GM21367 (cell line): ENCODE data around the gene ZFHX3.

Experiments used
- ATAC-seq: cut with Tn5 transposase; IDR thresholded peaks from one replicate; pipeline ENCODE4 v1.9.1; 2021; ENCODE audit not compliant: unreplicated experiment

ZFHX3 gene

DNA sequence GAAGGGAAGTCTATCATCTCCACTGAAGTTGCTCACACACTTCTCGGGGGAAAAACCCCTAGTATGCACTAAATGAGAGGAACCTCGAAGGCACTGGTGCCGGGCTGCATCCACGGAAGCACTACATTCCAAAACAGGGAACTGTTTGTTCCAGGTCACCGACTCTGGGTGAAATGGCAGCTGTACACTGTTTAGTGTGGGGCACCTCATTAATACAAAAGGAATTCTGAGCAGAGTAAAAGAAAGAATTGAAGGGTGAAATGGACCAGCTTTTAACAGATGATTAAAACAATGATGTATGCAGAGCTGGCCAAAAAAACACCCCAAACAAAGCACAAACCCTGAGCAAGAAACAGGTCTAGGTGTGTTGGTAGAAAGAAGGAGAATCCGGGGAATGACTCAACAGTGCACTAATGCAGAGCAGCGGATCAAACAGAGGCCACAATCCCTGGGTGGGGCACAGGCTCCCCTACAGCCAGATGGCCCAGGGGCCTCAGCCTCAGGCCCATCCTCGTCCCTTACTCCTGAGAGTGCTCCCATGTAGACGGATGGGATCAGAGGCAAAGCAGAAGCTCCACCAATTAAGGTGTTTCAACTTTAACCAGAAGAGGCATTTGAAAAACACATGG, 161.5 kb downstream of the ZFHX3 start:
- no peak for ATAC-seq

DNA sequence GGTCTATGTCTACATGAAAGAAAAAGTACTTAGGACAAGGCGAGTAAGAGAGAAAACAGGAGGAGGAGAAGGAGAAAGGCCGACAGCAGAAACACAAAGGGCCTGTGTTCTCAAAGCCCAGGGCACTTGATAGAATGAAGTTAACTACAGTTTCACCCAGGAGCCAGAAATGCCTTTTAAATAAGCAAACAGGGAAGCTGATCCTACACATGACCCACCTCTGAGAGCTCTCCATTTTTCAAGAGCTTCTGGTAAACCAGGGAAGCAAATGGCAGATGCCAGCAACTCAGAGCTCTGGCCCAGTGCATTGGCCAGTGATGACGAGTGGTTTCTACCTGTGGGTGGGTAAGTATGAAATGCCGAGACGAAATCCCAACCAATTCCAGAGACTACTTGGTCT, 163.4 kb downstream of the ZFHX3 start:
- ATAC-seq = no peak

DNA sequence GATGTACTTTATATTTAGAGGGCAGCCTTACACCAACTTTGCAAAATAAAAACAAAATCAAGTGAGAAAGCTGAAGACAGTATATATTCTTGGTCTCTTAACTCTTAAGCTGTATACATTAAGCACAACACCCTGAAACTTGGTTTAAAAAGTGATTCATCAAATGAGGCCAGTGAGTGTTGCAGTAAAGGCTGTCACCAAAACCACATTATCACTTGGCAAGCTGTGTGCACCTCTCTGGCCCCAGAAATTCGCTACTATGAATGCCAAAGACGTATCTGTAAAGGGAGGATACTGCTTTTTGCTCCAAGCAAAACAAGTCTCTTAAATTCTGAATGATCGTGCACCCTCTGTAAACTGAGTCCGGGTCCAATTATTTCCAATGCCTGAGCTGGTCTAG, 163.9 kb downstream of the ZFHX3 start:
- ATAC-seq = no peak

DNA sequence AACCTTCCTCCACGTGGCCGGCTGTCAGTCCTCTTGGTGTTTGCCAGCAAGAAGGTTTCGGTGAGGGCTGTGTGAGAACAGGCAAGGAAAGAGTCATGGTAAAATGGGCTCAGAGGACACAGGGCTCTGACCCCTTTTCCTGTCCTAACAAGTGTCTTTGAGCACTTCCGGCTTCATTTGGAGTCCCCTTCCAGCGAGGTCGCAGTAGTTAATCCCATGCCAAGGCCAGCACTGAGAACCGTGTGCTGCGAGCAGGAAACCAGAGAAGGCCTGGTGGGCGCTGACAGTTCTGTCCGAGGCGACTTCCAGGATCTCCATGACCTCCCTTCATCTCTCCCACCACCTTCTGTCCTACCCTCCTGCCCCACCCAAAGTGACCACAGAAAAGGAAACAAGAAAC, 168.1 kb downstream of the ZFHX3 start:
- ATAC-seq = no peak

DNA sequence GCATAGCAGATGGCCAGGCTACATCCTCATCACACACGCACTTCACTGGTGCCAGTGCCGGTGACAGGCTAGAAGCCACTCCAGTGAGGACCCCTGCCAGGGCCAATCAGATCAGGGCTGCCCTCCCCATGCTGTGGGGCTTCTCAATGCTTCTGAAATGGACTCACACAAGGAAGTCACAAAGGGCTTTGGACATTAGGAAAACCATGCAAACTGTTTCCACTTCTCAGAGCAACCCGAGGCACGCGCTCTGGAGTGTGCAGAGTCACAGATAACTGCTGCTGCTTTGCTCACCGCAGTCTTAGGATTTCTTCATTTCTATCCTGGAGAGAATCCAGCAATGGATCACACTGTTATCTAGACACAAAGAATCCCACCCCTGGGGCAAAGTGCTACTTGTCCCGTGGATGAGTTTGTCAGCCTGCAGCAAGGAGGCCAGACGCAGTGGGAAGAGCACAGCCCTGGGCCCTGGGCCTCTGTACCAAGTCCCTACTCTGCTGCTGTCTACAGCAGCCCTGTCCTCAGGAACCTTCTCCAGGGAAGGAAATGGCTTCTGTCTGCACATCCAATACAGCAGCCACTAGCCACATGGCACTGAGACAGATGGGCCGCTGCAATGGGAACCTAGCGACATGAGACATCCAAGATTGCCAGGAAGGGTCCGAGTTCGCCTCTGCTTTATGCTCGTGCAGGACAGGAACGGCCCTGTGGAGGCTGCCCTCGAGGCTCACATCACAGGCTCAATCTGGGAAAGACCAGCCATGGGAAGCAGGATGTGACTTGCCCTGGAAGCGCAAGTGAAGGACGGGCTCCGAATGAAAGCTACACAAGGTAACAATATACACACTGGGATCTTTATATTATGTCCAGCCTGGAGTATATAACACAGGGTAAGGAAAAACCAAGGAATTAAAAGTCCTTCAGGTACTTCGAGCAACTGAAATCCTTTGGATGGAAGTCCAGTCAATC, 169.3 kb downstream of the ZFHX3 start:
- ATAC-seq = no peak

DNA sequence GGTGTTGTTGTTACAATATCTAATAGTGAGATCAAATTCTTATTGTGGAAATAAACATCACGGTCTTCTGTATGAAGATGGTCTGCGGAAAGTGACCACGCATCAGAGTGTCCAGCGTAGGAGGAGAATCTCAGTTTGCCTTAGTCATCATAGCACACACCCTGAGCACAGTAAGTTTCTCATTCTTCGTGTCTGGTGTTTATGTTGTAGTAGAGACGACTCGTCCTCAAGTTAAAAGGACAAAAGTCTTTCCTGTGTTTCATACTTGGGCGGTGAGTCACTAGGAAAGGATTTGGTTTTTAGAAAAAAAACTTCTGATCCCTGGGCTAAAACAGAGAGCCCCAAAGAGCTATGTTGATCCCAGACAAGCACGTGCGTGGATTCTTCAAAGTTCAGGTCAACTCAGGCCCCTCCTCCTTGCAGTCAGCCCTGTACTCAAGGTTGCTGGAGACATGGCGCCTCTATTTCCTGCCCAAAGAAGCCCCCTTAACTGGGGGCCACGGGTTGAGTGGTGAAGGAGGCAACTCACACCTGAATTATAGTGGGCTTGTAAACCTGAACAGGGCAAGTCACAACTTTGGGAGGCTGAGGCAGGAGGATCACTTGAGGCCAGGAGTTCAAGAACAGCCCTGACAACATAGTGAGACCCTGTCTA, 170.4 kb downstream of the ZFHX3 start:
- no peak for ATAC-seq

DNA sequence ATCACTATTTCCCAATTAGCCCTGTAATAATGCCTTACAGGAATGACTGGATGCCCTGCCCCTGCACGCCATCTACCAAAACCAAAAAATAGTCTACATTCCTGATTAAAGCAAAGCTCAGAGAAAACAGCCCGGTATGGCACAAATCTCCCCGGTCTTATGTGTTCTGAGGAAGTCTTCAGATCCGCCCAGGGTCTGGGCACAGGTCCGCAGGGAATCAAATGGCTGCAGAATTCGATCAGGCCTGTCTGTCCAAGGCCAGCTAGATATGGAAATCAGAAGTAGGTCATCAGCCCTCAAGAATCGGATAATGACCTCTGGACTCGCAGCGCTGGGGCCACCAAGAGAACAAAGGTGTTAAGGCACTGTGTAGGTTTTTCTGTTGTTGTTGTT, 171.0 kb downstream of the ZFHX3 start:
- no peak for ATAC-seq

DNA sequence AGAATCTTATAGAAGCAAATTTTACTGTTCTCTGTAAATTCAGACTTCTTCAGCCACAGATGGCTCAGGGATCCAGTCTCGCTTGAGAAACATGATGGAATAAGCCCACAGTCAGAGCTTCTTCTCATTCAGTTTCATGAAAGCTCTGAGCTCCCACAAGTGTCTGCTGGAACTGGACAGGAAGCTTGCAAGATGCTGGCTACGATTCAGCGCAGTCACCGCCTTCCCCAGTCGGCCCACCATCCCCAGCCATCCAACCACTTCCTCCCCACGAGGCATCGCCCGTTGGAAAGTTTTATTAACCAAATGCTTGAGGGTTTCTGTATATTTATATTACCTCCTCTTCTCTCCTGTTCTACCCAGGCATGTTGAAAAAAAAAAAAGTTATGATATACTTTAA, 171.7 kb downstream of the ZFHX3 start:
- ATAC-seq = no peak

DNA sequence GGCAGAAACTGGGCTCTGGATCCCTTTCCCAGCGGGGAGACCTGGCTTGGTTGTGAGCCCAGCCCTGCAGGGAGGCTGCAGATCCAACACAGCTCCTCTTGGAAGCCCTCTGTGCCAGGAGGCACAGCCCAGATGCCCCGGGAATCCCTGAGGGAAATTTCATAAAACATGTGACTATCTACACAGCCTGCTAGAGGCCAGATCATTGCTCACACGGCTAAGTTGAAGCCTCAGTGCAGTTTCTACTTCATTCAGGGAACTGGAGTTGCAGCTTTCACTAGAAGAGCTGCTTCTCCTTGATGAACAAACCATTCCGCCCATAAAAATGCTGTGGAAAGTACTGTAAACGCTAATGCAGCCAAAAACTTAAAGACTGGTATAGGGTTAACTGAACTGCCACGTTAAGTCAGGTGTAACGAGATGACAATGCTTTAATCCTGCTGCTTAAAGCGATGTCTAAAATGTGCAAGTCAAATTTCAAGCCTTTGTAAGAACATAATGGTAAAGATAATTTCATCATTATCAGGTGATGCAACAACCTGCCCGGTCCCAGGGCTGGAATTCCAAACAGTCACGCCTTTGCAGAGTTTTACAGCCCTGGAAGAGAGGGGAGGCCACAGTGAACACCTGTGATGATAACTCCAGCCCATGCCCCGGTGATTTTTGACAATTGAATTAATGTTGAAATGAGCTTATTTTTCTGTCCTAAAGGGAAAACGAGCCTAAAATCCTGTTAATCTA, 172.5 kb downstream of the ZFHX3 start:
- ATAC-seq = no peak

DNA sequence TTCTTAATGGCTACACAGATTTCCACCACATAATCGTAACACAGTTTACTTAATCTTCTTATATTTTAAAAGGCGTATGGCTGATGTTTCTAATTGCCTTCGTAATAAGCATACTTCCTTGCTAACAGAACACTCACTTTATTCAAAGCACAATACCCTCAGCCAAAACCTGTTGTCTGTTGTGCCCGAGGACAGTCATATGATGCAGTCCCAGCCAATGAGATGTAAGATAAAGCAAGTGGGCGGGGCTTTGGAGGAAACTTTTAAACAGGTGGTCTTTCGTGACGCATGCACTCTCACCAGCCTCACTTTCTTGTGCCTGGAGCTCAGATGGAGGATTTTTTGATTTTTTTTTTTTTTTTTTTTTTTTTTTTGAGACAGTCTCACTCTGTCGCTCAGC, 174.1 kb downstream of the ZFHX3 start:
- no peak for ATAC-seq

DNA sequence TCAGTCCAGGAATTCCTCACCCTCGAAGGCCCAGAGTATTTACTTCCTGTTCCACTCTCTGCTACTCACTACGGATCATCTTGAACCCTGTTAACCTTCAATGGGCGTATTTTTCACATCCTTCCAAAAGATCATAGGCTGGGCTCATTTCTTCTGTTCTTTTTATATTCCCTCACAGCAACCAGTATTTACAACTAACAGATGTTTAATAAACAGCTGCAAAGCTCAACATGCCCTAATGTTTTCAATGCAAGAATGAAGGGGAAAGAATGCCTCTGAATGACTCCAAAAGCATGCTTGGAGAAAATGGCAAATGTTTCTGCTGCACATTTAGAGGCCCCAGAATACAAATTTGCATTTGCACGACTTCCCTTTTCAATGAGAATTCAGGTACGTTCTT, 174.9 kb downstream of the ZFHX3 start:
- no peak for ATAC-seq

DNA sequence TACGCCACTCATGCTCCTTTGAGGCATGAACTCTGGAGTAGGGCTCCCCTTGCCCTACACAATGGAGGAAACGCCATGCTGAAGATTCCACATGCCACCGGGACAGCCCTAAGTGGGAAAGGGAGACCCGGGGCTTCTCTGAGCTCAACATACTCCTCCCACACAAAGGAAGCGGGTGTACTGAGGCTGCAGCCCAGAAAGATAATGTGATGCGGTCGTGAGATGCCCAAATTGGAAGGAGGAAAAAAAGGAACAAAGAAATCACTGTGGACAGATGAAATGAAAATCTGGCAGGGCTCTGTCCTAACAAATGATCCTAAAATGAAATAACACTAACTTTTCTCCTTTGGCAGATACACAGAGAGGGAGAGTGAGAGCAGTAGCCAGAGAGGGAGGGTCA, 182.1 kb downstream of the ZFHX3 start:
- no peak for ATAC-seq

DNA sequence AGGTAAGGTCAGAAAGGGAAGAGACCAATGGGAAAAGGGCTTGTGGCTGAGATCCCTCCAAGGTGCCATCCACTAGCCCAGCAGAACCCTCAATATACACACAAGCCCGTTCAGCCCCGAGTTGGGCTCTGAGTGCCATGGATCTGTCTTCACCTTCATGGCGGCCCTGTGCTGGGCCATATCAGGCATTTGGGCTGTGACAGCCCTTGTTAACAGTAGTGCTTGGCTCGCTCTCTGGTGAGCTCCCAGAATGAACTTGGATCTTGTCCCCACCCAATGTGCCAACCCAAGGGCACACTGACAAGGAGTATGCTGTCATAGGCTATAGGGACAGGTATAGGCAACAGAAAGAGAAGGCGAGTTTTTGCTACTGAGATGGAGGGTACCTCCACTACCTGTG, 182.7 kb downstream of the ZFHX3 start:
- ATAC-seq = no peak

DNA sequence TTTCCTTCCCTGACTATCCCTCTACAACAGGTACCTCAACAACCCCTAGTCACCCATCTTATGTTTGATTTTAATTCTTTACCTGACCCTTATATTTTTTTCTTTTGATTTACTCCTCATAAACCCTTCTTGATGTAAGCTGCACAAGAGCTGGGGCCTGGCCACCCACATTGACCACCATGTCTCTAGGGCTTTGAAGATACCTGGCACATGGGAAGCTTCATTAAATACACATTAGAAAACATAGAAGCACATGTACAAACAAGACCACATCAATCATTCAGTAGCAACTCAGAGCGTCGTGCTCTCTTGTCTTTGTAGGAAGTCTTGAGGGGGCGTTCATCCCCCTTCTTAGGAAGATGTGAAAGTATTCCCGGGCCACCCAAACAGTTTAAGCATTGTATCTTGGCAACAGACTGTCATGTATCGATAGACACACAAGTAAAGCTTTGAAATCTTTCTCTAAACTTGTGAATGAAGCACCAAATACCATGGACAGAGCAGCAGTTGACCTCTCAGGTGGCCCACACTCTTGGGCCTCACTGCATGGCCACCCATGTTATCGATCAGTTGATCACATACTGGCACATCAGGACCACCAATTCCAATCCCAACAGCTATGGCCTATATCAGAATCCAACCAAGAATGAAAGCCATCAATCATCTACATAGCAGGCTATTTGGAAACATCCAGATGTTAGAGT, 183.6 kb downstream of the ZFHX3 start:
- no peak for ATAC-seq

DNA sequence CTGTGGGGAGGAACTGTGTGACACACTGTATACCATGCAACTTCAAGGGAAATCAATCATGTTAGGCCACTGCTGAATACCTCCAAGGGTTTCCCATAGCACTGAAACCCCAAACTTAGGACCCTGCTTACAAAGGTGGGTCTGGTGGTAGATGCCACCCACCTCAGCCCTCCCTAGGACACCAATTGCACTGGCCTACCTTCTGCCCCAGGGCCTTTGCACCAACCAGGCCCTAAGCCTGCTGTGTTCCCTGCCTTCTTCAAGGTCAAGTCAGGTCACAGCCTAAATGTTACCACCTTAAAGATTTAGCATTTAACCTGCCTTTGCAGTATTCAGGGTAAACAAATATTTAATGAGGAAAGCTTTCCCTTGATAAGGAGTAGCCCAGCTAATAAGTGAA, 185.8 kb downstream of the ZFHX3 start:
- no peak for ATAC-seq

DNA sequence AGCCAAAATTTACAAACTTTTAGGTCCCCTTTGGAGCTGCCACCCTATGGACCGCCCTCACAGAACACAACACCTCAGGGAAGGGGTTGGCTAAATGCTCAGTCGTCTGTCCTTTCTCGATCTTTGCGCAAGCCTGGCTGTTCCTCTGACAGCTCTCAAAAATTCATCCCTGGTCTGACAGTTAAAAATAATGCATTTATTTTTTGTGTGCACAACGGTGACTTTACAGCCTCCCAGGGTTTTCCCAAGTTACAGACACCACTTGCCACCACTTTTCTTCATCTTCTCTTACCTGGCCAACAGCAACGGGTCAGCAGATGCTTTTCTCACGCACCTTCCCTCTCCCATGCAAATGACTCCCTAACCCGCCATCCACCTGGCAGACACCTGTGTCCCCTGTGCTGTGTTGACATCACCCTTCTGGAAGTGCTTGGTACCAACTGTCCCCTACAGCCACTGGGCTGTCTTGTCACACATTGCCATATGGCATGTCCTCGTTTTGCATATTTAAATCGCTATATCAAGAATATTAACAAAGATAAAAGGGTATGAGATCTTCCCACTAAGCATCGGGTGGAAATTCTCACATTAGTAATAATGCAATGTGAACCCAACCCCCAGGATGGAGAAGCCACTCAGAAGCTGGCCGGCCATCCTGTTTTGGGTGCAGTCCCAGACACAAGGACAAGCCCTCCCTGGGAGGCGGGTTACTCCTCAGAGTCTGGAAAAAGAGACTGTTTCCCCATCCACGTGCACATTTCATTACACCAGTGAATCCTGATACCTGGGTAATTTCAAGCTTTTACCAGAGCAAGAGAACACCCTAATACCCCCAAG, 187.0 kb downstream of the ZFHX3 start:
- no peak for ATAC-seq

DNA sequence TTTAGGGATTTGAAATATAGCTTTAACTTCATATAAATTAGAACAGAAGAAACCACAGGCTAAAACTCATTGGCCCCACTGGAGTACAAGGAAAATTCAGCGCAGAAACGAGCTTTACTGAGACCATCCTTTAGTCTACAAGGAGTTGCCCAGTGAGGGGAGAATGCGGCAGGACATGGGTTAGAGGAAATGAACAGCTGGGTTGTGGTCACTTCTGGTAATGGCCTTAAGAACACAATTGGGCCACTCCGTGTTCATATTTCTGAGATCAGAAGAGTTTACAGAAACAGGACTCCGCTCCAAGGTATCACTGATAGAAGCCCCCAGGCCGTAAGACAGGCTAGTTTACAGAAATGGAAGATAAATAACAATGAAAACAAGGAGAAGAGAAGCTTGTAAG, 188.3 kb downstream of the ZFHX3 start:
- no peak for ATAC-seq

DNA sequence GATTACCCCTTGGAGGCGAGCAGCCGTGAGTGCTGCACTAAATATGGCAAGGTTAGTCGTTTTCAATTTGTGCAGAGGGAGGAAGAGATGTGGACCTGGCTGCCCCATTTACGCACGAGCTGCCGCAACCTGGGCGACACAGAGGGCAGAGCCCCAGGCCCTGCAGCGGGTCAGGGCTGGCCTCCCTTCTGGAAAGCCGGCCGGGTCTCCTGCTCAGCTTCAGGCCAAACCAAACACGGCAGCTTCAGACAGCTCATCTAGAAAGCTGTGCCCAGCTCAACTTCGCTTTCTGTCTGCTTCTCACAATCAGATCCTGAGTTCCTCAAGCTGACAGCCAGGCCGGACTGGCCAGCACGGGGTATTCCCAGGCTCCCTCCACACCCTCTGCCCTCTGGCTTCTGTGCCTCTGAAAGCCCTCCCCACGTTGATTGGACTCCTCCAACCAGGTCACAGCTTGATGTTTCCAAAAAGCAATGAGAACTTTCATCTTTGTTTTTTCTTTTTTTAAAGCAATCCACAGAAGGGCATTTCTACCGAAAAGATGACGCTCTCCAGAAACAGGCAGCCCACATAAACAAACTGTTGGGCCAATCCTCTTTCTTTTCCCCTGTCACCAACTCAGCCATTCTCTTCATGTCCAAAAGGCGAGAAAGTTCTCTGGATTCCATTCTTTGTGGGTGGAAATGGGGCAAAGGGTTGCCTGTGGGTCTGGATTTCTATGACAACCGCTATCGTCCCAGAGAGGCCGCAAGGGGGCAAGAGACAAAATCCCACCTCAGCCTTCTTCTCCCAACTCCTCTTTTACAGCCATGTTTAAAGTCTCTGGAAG, 189.0 kb downstream of the ZFHX3 start:
- no peak for ATAC-seq
